ENCODE data around the gene KCNB1.

Gene KCNB1

DNA sequence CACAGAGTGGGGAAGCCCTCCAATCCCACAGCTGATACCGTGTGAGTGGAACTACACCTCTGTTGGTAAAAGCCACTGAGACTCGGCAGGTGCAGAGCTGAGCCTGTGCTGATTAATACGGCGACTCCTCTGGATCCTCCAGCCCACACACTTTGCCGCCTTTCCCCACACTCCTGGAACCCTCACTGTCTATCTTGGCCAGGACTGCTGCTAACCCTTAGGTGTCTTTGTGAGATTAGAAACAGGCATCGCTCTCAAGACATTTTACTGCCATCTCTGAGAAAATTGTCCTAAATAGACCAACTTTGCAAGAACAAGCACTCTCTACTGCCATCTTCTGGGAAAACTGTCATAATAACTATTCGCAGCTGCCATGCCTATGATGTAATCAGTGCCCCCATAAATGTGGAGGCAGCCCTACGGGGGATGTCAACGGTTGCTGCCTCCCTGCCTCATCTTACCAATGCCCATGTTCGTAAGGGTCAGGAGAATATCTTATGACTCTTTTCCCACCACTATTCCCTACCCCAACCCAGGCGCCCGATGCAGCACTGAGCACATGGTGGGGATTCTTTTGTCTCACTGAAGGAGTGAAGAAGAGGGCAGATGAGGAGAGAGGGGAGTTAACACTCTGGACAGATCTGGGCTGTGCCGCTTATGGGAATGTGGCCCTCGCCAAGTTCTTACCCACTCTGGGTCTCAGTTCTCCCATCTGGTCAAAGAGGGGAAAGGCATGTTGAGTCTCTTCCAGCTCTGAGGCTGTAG, 26.1 kb upstream of the KCNB1 start:
- H3K4me3 ChIP-seq (ENCODE audit: low read length): no peak overlapping the region
- H3K36me3 ChIP-seq (ENCODE audit: control insufficient read depth, low read length): no peaks in the 10 kb centered on the region
- H3K27me3 ChIP-seq (ENCODE audit: control insufficient read depth, low read length): peaks cover 32% of the 10 kb centered on the region
- H4K20me1 ChIP-seq (ENCODE audit: control insufficient read depth, insufficient read depth, low read depth, low read length): no peaks in the 10 kb centered on the region
- no peaks in the 10 kb centered on the region for H3K9me3 ChIP-seq (ENCODE audit: control insufficient read depth, insufficient read depth, low read length)
- H3F3A ChIP-seq (ENCODE audit: control insufficient read depth, insufficient read depth): no peaks in the 10 kb centered on the region
- peaks cover 9% of the 10 kb centered on the region for H3K4me1 ChIP-seq (ENCODE audit: control insufficient read depth, low read length)
- no peaks in the 10 kb centered on the region for H3K9me2 ChIP-seq (replicated peaks; ENCODE audit: control insufficient read depth, low read length)
- peak overlapping the region; percentile 24 for H3K4me2 ChIP-seq (ENCODE audit: low read length)
- no peaks in the 10 kb centered on the region for H3K79me2 ChIP-seq (ENCODE audit: control insufficient read depth, low read length)
- TF ChIP-seq CTCF (IDR thresholded peaks at IDR 0.05; ENCODE audit: low read depth, low read length, poor library complexity, severe bottlenecking) (peak; percentile 70), EZH2phosphoT487 (IDR thresholded peaks at IDR 0.05; ENCODE audit: borderline replicate concordance, low read length) (no peak)
- H3K27ac ChIP-seq (ENCODE audit: low read depth, low read length): no peak overlapping the region

DNA sequence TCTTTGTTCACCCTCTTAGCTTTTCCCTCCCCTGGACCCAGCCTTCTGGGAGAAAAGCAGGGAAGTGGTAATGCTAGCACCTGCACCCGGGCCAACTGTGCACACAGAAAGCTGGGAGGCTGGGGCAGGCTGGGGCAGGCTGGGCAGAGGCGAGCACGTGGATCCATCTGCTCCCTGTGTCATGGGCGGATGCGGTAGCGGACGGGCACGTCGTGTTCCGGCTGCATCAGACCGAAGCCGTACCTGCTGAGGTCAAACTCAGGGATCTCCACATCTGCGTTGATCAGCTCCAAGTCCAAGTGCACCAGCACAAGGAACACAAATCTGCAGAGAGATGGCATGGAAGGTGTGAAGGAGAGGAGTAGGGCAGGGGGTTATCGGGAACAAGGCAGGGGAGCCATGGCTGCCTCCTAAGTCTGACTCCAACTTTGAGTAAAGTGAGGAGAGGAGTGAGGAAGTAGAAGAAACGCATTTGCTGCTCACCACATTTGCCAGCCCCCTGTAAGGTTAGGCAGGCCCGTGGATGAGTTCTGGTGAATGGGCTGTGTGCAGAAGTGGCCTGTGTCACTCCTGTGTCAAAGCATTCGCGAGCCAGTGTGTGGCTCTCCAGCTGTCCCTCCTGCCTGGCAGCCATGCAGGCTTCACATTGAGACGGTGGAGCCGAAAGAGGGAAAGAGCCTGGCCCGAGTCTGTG, 25.4 kb upstream of the KCNB1 start:
- Histone ChIP-seq H3K4me2 (ENCODE audit: low read length) (no peak overlapping the region), H3K79me2 (ENCODE audit: control insufficient read depth, low read length) (no peaks in the 10 kb centered on the region), H3K27ac (ENCODE audit: low read depth, low read length) (no peak overlapping the region), H3F3A (ENCODE audit: control insufficient read depth, insufficient read depth) (no peaks in the 10 kb centered on the region), H3K4me1 (ENCODE audit: control insufficient read depth, low read length) (peaks cover 9% of the 10 kb centered on the region), H3K9me3 (ENCODE audit: control insufficient read depth, insufficient read depth, low read length) (no peaks in the 10 kb centered on the region), H3K36me3 (ENCODE audit: control insufficient read depth, low read length) (no peaks in the 10 kb centered on the region), H3K9me2 (replicated peaks; ENCODE audit: control insufficient read depth, low read length) (no peaks in the 10 kb centered on the region), H3K4me3 (ENCODE audit: low read length) (no peak overlapping the region), H4K20me1 (ENCODE audit: control insufficient read depth, insufficient read depth, low read depth, low read length) (no peaks in the 10 kb centered on the region), H3K27me3 (ENCODE audit: control insufficient read depth, low read length) (peaks cover 32% of the 10 kb centered on the region)
- TF ChIP-seq EZH2phosphoT487 (IDR thresholded peaks at IDR 0.05; ENCODE audit: borderline replicate concordance, low read length) (no peak), CTCF (IDR thresholded peaks at IDR 0.05; ENCODE audit: low read depth, low read length, poor library complexity, severe bottlenecking) (no peak)

GRCh38 chr20:49505518-49505917, 23.1 kb upstream of the KCNB1 start:
- H3K79me2 ChIP-seq (ENCODE audit: control insufficient read depth, low read length): no peaks in the 10 kb centered on the region
- H3K27ac ChIP-seq (ENCODE audit: low read depth, low read length): no peak overlapping the region
- peaks cover 9% of the 10 kb centered on the region for H3K4me1 ChIP-seq (ENCODE audit: control insufficient read depth, low read length)
- H3K27me3 ChIP-seq (ENCODE audit: control insufficient read depth, low read length): peaks cover 32% of the 10 kb centered on the region
- H3K36me3 ChIP-seq (ENCODE audit: control insufficient read depth, low read length): no peaks in the 10 kb centered on the region
- TF ChIP-seq CTCF (IDR thresholded peaks at IDR 0.05; ENCODE audit: low read depth, low read length, poor library complexity, severe bottlenecking) (no peak), EZH2phosphoT487 (IDR thresholded peaks at IDR 0.05; ENCODE audit: borderline replicate concordance, low read length) (no peak)
- no peaks in the 10 kb centered on the region for H4K20me1 ChIP-seq (ENCODE audit: control insufficient read depth, insufficient read depth, low read depth, low read length)
- H3K4me3 ChIP-seq (ENCODE audit: low read length): no peak overlapping the region
- no peak overlapping the region for H3K4me2 ChIP-seq (ENCODE audit: low read length)
- H3F3A ChIP-seq (ENCODE audit: control insufficient read depth, insufficient read depth): no peaks in the 10 kb centered on the region
- H3K9me2 ChIP-seq (replicated peaks; ENCODE audit: control insufficient read depth, low read length): no peaks in the 10 kb centered on the region
- no peaks in the 10 kb centered on the region for H3K9me3 ChIP-seq (ENCODE audit: control insufficient read depth, insufficient read depth, low read length)

All from DOHH2 (cell line).